HuH-7.5 (cell line): ENCODE measurements around the gene ZGPAT.
"Not testable (repeated sequence)": the region's sequence is repeated elsewhere in the genome, so short reads cannot be mapped to it uniquely, and the experiment has no call there.

Source experiments
- DNase-seq: peaks from one replicate; pipeline ENCODE4 v3.0.0; 2011; ENCODE audit warnings: low spot score

The ZGPAT gene

GRCh38 chr20:63767456-63767855 lies 59.6 kb downstream of the ZGPAT start:
- no peak for DNase-seq

GRCh38 chr20:63767886-63768285 lies 60.0 kb downstream of the ZGPAT start:
- DNase-seq: no peak

GRCh38 chr20:63768591-63769515 lies 61.0 kb downstream of the ZGPAT start:
- DNase-seq: no peak

GRCh38 chr20:63769891-63770474 lies 62.1 kb downstream of the ZGPAT start:
- DNase-seq: no peak

GRCh38 chr20:63771046-63771707 lies 63.3 kb downstream of the ZGPAT start:
- no peak for DNase-seq

- no peak for DNase-seq
These were observed 65.1 kb downstream of the ZGPAT start for GRCh38 chr20:63772781-63773518.

GRCh38 chr20:63773571-63774241 lies 65.9 kb downstream of the ZGPAT start:
- no peak for DNase-seq

GRCh38 chr20:63774306-63774705 lies 66.5 kb downstream of the ZGPAT start:
- DNase-seq: no peak

GRCh38 chr20:63775096-63775978 lies 67.5 kb downstream of the ZGPAT start:
- DNase-seq: no peak

- not testable (repeated sequence) for DNase-seq
These were observed 69.0 kb downstream of the ZGPAT start for GRCh38 chr20:63776875-63777274.

- DNase-seq: no peak
These were observed 69.8 kb downstream of the ZGPAT start for GRCh38 chr20:63777614-63778013.

GRCh38 chr20:63778034-63778752 lies 70.4 kb downstream of the ZGPAT start:
- DNase-seq: no peak

- no peak for DNase-seq
These were observed 71.0 kb downstream of the ZGPAT start for GRCh38 chr20:63778857-63779256.

- no peak for DNase-seq
These were observed 73.3 kb downstream of the ZGPAT start for GRCh38 chr20:63781181-63781580.

- DNase-seq: no peak
These were observed 74.2 kb downstream of the ZGPAT start for GRCh38 chr20:63782051-63782471.

GRCh38 chr20:63782521-63782971 lies 74.7 kb downstream of the ZGPAT start:
- DNase-seq: no peak

GRCh38 chr20:63783970-63784369 lies 76.1 kb downstream of the ZGPAT start:
- DNase-seq: no peak

GRCh38 chr20:63785691-63786131 lies 77.9 kb downstream of the ZGPAT start:
- DNase-seq: no peak
